Measurements from ENCODE around the gene ABLIM1. TPM values are rescaled to one million over a fixed set of nuclear protein-coding genes. Genes with fewer than 3 reads are reported as not detected.

The ABLIM1 gene
- total RNA-seq, 2 experiments from 2014 or later, result 157 to 159 TPM

GRCh38 chr10:114485696-114486400 is 172.2 kb downstream of the ABLIM1 start:
- Mint-ChIP-seq H3K27ac (no peak overlapping the region), H3K9me3 (no peaks in the 10 kb centered on the region), H3K4me1 (ENCODE audit: low read depth) (peaks cover 60% of the 10 kb centered on the region), H3K36me3 (ENCODE audit: low read depth) (peaks cover 39% of the 10 kb centered on the region), H3K27me3 (ENCODE audit: low read depth) (no peaks in the 10 kb centered on the region), H3K4me3 (no peak overlapping the region)
- CTCF ChIA-PET, result interaction anchor here (0.9 to 4.1 kb wide), 4 partner anchors 11 to 62 kb away, joined by 3 to 17 read pairs (median 11); no protein-coding TSS in a partner anchor
- DNase-seq, result no peak
- intact Hi-C loops (cut with micrococcal nuclease), result no loop called here

DNA sequence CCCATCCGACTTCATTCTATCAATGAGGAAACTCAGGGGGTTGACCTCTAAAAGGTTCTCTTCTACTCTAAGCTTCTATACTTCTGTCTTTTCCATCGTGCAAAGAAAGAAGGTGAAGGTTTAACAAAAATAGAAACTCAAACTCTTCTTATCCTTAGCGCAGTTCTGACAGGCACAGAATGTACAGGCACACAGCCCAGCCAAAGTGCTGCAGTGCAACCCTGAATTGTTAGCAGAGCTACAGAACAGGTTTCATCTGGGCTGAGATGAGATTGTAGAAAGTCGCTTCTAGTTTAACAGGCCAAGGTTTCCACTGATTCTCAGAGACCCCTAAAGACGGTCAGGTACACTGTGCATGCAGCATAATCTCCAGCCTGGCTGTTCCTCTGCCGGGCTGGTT is 174.5 kb downstream of the ABLIM1 start:
- Mint-ChIP-seq H3K9me3 (no peaks in the 10 kb centered on the region), H3K4me1 (ENCODE audit: low read depth) (peaks cover 67% of the 10 kb centered on the region), H3K27ac (peak overlapping the region; percentile 9), H3K4me3 (no peak overlapping the region), H3K27me3 (ENCODE audit: low read depth) (no peaks in the 10 kb centered on the region), H3K36me3 (ENCODE audit: low read depth) (peaks cover 36% of the 10 kb centered on the region)
- CTCF ChIA-PET, result interaction anchor here (1.1 to 5.3 kb wide), 3 partner anchors 12 to 29 kb away, joined by 3 to 38 read pairs (median 3); no protein-coding TSS in a partner anchor
- no peak for DNase-seq
- intact Hi-C loops (cut with micrococcal nuclease), result no loop called here

GRCh38 chr10:114482480-114483304 is 175.4 kb downstream of the ABLIM1 start:
- Mint-ChIP-seq H3K9me3 (no peaks in the 10 kb centered on the region), H3K27me3 (ENCODE audit: low read depth) (no peaks in the 10 kb centered on the region), H3K4me1 (ENCODE audit: low read depth) (peaks cover 64% of the 10 kb centered on the region), H3K27ac (no peak overlapping the region), H3K36me3 (ENCODE audit: low read depth) (peaks cover 32% of the 10 kb centered on the region), H3K4me3 (no peak overlapping the region)
- intact Hi-C loops (cut with micrococcal nuclease), result no loop called here
- no peak for DNase-seq
- CTCF ChIA-PET, result interaction anchor here (0.6 to 5.3 kb wide), 8 partner anchors 10 to 210 kb away, joined by 3 to 38 read pairs (median 4); no protein-coding TSS in a partner anchor

DNA sequence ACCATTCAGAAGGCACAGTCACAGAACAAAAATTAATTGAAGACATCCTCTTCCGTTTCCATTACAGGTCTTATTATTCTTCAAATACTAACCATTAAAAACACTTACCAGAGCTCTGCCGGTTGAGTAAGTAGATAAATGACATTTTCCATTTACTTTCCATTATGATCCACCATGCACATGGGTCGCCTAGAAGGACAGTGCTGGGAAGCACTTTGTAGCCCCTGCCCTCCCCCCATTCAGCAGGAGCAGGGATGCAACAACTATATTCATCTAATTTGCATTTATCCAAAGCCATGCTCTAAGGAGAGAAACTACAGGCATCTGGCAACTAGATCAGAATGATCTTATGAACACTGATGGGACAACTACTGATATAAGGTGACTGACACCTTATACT is 177.0 kb downstream of the ABLIM1 start:
- intact Hi-C loops (cut with micrococcal nuclease), result no loop called here
- H3K36me3 Mint-ChIP-seq (ENCODE audit: low read depth), result peaks cover 24% of the 10 kb centered on the region
- H3K27me3 Mint-ChIP-seq (ENCODE audit: low read depth), result no peaks in the 10 kb centered on the region
- peaks cover 64% of the 10 kb centered on the region for H3K4me1 Mint-ChIP-seq (ENCODE audit: low read depth)
- CTCF ChIA-PET, result interaction anchor here (1.1 to 5.3 kb wide), 5 partner anchors 9 to 177 kb away, joined by 3 to 38 read pairs (median 10); no protein-coding TSS in a partner anchor
- H3K9me3 Mint-ChIP-seq, result no peaks in the 10 kb centered on the region
- H3K4me3 Mint-ChIP-seq, result no peak overlapping the region
- peak overlapping the region; percentile 7 for H3K27ac Mint-ChIP-seq
- DNase-seq, result no peak

DNA sequence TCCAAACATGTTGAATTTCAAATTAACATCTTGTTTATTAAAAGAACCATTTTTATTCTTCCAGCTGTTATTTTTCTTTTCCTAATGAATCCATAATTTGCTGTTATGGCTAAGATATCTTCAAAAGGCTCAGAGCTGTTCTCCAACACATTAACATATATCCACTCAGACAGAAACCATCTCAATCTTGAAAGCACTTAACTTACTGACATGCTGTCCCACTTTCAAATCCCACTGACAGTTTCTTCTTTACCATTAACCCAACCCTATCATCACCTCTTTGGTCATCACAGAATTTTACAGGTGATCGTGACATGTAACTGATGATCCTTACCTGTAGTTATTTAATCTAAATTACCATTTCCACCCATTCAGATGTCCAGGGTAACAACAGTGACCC is 178.2 kb downstream of the ABLIM1 start:
- no peak for DNase-seq
- Mint-ChIP-seq H3K27me3 (ENCODE audit: low read depth) (no peaks in the 10 kb centered on the region), H3K36me3 (ENCODE audit: low read depth) (peaks cover 13% of the 10 kb centered on the region), H3K9me3 (no peaks in the 10 kb centered on the region), H3K27ac (no peak overlapping the region), H3K4me3 (no peak overlapping the region), H3K4me1 (ENCODE audit: low read depth) (peaks cover 72% of the 10 kb centered on the region)
- CTCF ChIA-PET, result interaction anchor here (1.0 to 5.3 kb wide), 8 partner anchors 8 to 176 kb away, joined by 3 to 38 read pairs (median 6); no protein-coding TSS in a partner anchor
- intact Hi-C loops (cut with micrococcal nuclease), result no loop called here

GRCh38 chr10:114479307-114479706 is 178.8 kb downstream of the ABLIM1 start:
- intact Hi-C loops (cut with micrococcal nuclease), result no loop called here
- H3K27me3 Mint-ChIP-seq (ENCODE audit: low read depth), result no peaks in the 10 kb centered on the region
- no peaks in the 10 kb centered on the region for H3K9me3 Mint-ChIP-seq
- CTCF ChIA-PET, result interaction anchor here (1.0 to 5.3 kb wide), 6 partner anchors 7 to 175 kb away, joined by 3 to 38 read pairs (median 6); no protein-coding TSS in a partner anchor
- peaks cover 72% of the 10 kb centered on the region for H3K4me1 Mint-ChIP-seq (ENCODE audit: low read depth)
- no peak overlapping the region for H3K4me3 Mint-ChIP-seq
- H3K27ac Mint-ChIP-seq, result no peak overlapping the region
- no peak for DNase-seq
- H3K36me3 Mint-ChIP-seq (ENCODE audit: low read depth), result peaks cover 9% of the 10 kb centered on the region

GRCh38 chr10:114478281-114478680 is 179.8 kb downstream of the ABLIM1 start:
- Mint-ChIP-seq H3K4me1 (ENCODE audit: low read depth) (peaks cover 69% of the 10 kb centered on the region), H3K27me3 (ENCODE audit: low read depth) (no peaks in the 10 kb centered on the region), H3K4me3 (no peak overlapping the region), H3K9me3 (no peaks in the 10 kb centered on the region), H3K27ac (no peak overlapping the region), H3K36me3 (ENCODE audit: low read depth) (peaks cover 3% of the 10 kb centered on the region)
- no peak for DNase-seq
- intact Hi-C loops (cut with micrococcal nuclease), result no loop called here
- CTCF ChIA-PET, result interaction anchor here (1.5 to 10.2 kb wide), 2 partner anchors 10 to 69 kb away, joined by 6 to 253 read pairs; no protein-coding TSS in a partner anchor

DNA sequence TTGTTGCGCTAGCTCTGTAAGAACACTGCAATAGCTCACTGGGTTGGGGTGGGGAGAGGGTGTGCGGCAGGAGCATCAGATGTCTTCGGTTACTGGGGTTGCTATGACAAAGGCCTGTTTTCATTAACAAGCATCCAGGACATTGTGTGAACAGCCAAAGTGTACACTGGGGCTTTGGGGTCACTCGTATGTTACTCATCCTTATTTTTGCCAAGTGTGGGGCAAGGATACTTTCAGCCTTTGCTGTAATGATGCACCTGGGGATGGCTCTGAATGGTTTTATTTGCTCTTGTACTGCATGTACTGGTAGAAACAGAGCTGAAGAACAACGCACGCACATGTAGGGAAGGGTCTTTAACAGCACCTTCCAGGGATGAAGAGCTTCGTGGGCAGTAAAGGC is 180.8 kb downstream of the ABLIM1 start:
- Mint-ChIP-seq H3K36me3 (ENCODE audit: low read depth) (peaks cover 1% of the 10 kb centered on the region), H3K27me3 (ENCODE audit: low read depth) (no peaks in the 10 kb centered on the region), H3K4me1 (ENCODE audit: low read depth) (peaks cover 62% of the 10 kb centered on the region), H3K4me3 (no peak overlapping the region), H3K27ac (peak overlapping the region; percentile 37), H3K9me3 (no peaks in the 10 kb centered on the region)
- intact Hi-C loops (cut with micrococcal nuclease), result no loop called here
- DNase-seq, result no peak
- CTCF ChIA-PET, result interaction anchor here (10.2 kb wide), 1 partner anchor 70 kb away, joined by 253 read pairs; no protein-coding TSS in a partner anchor

DNA sequence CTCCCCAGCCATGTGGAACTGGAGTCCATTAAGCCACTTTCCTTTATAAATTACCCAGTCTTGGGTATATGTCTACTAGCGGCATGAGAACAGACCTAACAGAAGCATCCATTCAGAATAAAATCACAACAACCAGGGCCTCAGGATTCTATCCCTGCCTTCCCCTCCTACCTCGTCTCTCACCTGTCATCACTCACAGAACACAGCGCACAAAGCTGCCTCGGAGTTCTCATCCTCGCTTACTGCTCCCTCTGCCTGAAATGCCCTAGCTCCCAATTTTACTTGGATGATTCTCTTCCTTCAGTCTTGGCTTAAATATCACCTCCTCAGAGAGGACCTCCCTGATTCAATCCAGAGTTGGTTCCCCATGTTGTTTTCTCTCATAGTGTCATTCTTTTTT is 183.1 kb downstream of the ABLIM1 start:
- no peak for DNase-seq
- Mint-ChIP-seq H3K9me3 (no peaks in the 10 kb centered on the region), H3K27me3 (ENCODE audit: low read depth) (no peaks in the 10 kb centered on the region), H3K4me3 (no peak overlapping the region), H3K4me1 (ENCODE audit: low read depth) (peaks cover 50% of the 10 kb centered on the region), H3K36me3 (ENCODE audit: low read depth) (peaks cover 2% of the 10 kb centered on the region), H3K27ac (peak overlapping the region; percentile 50)
- CTCF ChIA-PET, result interaction anchor here (0.8 to 10.2 kb wide), 2 partner anchors 72 to 171 kb away, joined by 4 to 253 read pairs; no protein-coding TSS in a partner anchor
- intact Hi-C loops (cut with micrococcal nuclease), result loop anchor here (5.0 kb wide), 2 partner anchors 157 to 657 kb away; no protein-coding TSS in a partner anchor

- DNase-seq, result no peak
- H3K36me3 Mint-ChIP-seq (ENCODE audit: low read depth), result peaks cover 7% of the 10 kb centered on the region
- H3K9me3 Mint-ChIP-seq, result no peaks in the 10 kb centered on the region
- H3K27me3 Mint-ChIP-seq (ENCODE audit: low read depth), result no peaks in the 10 kb centered on the region
- H3K4me3 Mint-ChIP-seq, result no peak overlapping the region
- H3K4me1 Mint-ChIP-seq (ENCODE audit: low read depth), result peaks cover 40% of the 10 kb centered on the region
- CTCF ChIA-PET, result interaction anchor here (0.6 to 10.2 kb wide), 3 partner anchors 73 to 341 kb away, joined by 3 to 253 read pairs (median 3); no protein-coding TSS in a partner anchor
- intact Hi-C loops (cut with micrococcal nuclease), result loop anchor here (5.0 kb wide), 2 partner anchors 159 to 659 kb away; no protein-coding TSS in a partner anchor
- peak overlapping the region; percentile 57 for H3K27ac Mint-ChIP-seq
These were observed 184.3 kb downstream of the ABLIM1 start for GRCh38 chr10:114473776-114474175.

DNA sequence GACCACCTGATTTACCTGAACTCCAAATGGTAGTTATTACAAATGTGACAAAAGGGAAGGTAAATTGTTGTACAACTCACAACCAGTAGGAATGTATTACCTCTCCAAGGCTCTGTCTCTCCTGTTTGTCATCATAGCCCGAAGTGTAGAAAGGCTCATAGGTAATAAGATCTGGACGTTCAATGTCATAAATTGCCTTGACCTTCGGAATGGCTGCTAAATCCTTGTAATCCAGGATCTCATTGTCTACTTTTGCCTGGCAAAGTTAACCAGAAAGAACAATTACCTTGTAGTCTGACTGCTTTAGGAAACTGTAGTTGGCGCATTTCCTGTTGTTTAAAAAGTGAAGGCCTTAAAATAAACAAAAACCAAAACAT is 185.2 kb downstream of the ABLIM1 start:
- intact Hi-C loops (cut with micrococcal nuclease), result loop anchor here (5.0 kb wide), 2 partner anchors 159 to 659 kb away; no protein-coding TSS in a partner anchor
- no peaks in the 10 kb centered on the region for H3K9me3 Mint-ChIP-seq
- peaks cover 7% of the 10 kb centered on the region for H3K36me3 Mint-ChIP-seq (ENCODE audit: low read depth)
- no peaks in the 10 kb centered on the region for H3K27me3 Mint-ChIP-seq (ENCODE audit: low read depth)
- peak overlapping the region; percentile 3 for H3K27ac Mint-ChIP-seq
- no peak for DNase-seq
- no peak overlapping the region for H3K4me3 Mint-ChIP-seq
- CTCF ChIA-PET, result interaction anchor here (1.0 to 10.2 kb wide), 10 partner anchors 9 to 231 kb away, joined by 3 to 253 read pairs (median 17); no protein-coding TSS in a partner anchor
- peaks cover 32% of the 10 kb centered on the region for H3K4me1 Mint-ChIP-seq (ENCODE audit: low read depth)

Data from activated naive CD4-positive, alpha-beta T cell treated with anti-CD3 and anti-CD28 coated beads for 36 hours (primary cell).